HepG2 (cell line): ENCODE measurements around the gene HPCAL1. TPM values are rescaled to one million over a fixed set of nuclear protein-coding genes. Genes with fewer than 3 reads are reported as not detected.

ENCODE experiments used
- IKZF4 ChIP-seq: sonication (generic); formaldehyde crosslinking; IDR thresholded peaks from 2 replicates; pipeline ENCODE4 v1.5.1; 2020; ENCODE audit warnings: borderline replicate concordance, mild to moderate bottlenecking, low read depth, missing genetic modification reagents; ENCODE audit errors: not compliant biosample characterization
- RXRA ChIP-seq: sonication (generic); formaldehyde crosslinking; IDR thresholded peaks from 2 replicates; pipeline ENCODE4 v1.5.1; 2020; ENCODE audit warnings: missing genetic modification reagents
- SIX4 ChIP-seq: sonication (generic); formaldehyde crosslinking; IDR thresholded peaks from 2 replicates; pipeline ENCODE4 v1.4.0; 2020; ENCODE audit warnings: missing genetic modification reagents
- SPEN ChIP-seq: sonication (generic); formaldehyde crosslinking; IDR thresholded peaks from 2 replicates; pipeline ENCODE4 v1.5.1; 2020; ENCODE audit warnings: low read depth, mild to moderate bottlenecking, missing genetic modification reagents
- SRY ChIP-seq: sonication (generic); formaldehyde crosslinking; IDR thresholded peaks from 2 replicates; pipeline ENCODE4 v1.8.0; 2022; ENCODE audit warnings: mild to moderate bottlenecking, missing genetic modification reagents
- ZNF136 ChIP-seq: sonication (generic); formaldehyde crosslinking; IDR thresholded peaks from 2 replicates; pipeline ENCODE4 v1.8.1; 2022; ENCODE audit warnings: low read depth, mild to moderate bottlenecking, moderate library complexity, missing genetic modification reagents
- ZNF30 ChIP-seq: sonication (generic); formaldehyde crosslinking; IDR thresholded peaks from 2 replicates; pipeline ENCODE4 v1.5.0; 2020; ENCODE audit warnings: mild to moderate bottlenecking, missing genetic modification reagents
- ZNF674 ChIP-seq: sonication (generic); formaldehyde crosslinking; IDR thresholded peaks from 2 replicates; pipeline ENCODE4 v1.5.0; 2020; ENCODE audit warnings: low read depth, mild to moderate bottlenecking, missing genetic modification reagents
- ZNF678 ChIP-seq: sonication (generic); formaldehyde crosslinking; IDR thresholded peaks from 2 replicates; pipeline ENCODE4 v1.4.0; 2020; ENCODE audit warnings: mild to moderate bottlenecking, missing genetic modification reagents
- ZNF773 ChIP-seq: sonication (generic); formaldehyde crosslinking; IDR thresholded peaks from 2 replicates; pipeline ENCODE4 v1.4.0; 2020; ENCODE audit warnings: missing genetic modification reagents, borderline replicate concordance
- polyA plus RNA-seq, 8 experiments: library from polyadenylated mRNA; depleted of rRNA in 3 of 8; stranded (reverse) in 7 of 8; unstranded in 1 of 8; fragments of >200 nt; fragmentation: Illumina TruSeq in 4 of 8; extraction: Trizol in 4 of 8; gene quantifications; 2 replicates each; pipeline versions ENCODE4 v1.2.1 to v1.2.3, GENCODE V29; 2011 to 2016; ENCODE audit warnings: low read depth in 4 of 8, missing spikeins in 1 of 8, mixed read lengths in 1 of 8; ENCODE audit not compliant: insufficient read depth in 1 of 8
- total RNA-seq, 5 experiments: library from RNA; depleted of rRNA; stranded (reverse); fragments of >200 nt; fragmentation: Illumina TruSeq; extraction: Trizol; gene quantifications; 2 replicates each; pipeline ENCODE4 v1.2.3, GENCODE V29; 2016; ENCODE audit warnings: low read depth in 1 of 5
- TF ChIP-seq, protein P1 (sequence below): sonication (generic); formaldehyde crosslinking; IDR thresholded peaks from 2 replicates; pipeline ENCODE4 v1.5.1; 2020; ENCODE audit warnings: missing genetic modification reagents, mild to moderate bottlenecking, borderline replicate concordance
- TF ChIP-seq, protein P2 (sequence below): sonication (generic); formaldehyde crosslinking; IDR thresholded peaks from 2 replicates; pipeline ENCODE4 v1.9.0; 2021; ENCODE audit warnings: missing genetic modification reagents, borderline replicate concordance
- TF ChIP-seq, protein P3 (sequence below): IDR thresholded peaks from 2 replicates; pipeline ENCODE4 v1.6.1; 2016; ENCODE audit warnings: control low read depth
- TF ChIP-seq, protein P4 (sequence below): sonication (generic); formaldehyde crosslinking; IDR thresholded peaks from 2 replicates; pipeline ENCODE4 v1.4.0; 2020; ENCODE audit warnings: missing genetic modification reagents, borderline replicate concordance
- TF ChIP-seq, protein P5 (sequence below): sonication (generic); formaldehyde crosslinking; IDR thresholded peaks from 2 replicates; pipeline ENCODE4 v1.5.0; 2020; ENCODE audit warnings: mild to moderate bottlenecking, missing genetic modification reagents, moderate library complexity
- TF ChIP-seq, protein P6 (sequence below): sonication (generic); formaldehyde crosslinking; conservative IDR thresholded peaks from 2 replicates; pipeline ENCODE4 v1.8.0; 2022; ENCODE audit warnings: missing genetic modification reagents

The HPCAL1 gene
- total and polyA plus RNA-seq, 2 of the 13 experiments (the other 11 are each of a cell fraction or from before 2014, with no cell fraction given) = 29.5 to 29.9 TPM

DNA sequence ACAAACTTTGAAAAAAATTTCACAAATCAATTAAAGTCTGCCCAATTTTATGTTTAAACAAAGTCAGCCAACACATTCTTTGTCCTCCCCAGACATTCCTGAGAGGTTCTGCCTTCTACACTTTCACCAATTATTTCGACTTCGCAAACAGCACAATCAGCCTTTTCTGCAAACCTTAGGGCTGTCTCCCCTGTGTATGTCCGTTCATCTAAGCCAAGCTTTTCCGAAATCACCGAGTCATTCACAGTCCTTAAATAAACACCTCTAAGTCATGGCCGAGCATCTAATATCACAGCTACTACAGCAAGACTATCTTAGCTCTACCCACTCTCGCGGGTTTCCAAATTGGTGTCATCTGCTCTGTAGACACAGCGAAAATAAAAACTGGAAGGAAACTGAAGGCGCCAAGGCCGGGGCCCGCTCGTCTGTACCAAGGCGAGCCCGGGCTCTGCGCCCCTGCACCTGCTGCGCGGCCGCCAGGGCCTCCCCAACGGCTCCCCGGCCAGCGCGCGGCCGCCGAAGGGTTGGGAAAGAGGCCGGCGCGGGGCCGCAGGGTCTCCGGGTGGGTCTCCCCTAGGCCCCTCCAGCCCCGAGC lies 144.7 kb downstream of the HPCAL1 start (continued):
- TF ChIP-seq, protein P1, sequence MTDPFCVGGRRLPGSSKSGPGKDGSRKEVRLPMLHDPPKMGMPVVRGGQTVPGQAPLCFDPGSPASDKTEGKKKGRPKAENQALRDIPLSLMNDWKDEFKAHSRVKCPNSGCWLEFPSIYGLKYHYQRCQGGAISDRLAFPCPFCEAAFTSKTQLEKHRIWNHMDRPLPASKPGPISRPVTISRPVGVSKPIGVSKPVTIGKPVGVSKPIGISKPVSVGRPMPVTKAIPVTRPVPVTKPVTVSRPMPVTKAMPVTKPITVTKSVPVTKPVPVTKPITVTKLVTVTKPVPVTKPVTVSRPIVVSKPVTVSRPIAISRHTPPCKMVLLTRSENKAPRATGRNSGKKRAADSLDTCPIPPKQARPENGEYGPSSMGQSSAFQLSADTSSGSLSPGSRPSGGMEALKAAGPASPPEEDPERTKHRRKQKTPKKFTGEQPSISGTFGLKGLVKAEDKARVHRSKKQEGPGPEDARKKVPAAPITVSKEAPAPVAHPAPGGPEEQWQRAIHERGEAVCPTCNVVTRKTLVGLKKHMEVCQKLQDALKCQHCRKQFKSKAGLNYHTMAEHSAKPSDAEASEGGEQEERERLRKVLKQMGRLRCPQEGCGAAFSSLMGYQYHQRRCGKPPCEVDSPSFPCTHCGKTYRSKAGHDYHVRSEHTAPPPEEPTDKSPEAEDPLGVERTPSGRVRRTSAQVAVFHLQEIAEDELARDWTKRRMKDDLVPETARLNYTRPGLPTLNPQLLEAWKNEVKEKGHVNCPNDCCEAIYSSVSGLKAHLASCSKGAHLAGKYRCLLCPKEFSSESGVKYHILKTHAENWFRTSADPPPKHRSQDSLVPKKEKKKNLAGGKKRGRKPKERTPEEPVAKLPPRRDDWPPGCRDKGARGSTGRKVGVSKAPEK (CRISPR knock-in tag) = no peak
- TF ChIP-seq ZNF136 = peak; percentile 33; the same call in 1 of the 2 replicates
- TF ChIP-seq, protein P2, sequence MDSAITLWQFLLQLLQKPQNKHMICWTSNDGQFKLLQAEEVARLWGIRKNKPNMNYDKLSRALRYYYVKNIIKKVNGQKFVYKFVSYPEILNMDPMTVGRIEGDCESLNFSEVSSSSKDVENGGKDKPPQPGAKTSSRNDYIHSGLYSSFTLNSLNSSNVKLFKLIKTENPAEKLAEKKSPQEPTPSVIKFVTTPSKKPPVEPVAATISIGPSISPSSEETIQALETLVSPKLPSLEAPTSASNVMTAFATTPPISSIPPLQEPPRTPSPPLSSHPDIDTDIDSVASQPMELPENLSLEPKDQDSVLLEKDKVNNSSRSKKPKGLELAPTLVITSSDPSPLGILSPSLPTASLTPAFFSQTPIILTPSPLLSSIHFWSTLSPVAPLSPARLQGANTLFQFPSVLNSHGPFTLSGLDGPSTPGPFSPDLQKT (CRISPR knock-in tag) = no peak
- no peak for TF ChIP-seq ZNF678 (CRISPR knock-in tag)
- no peak for TF ChIP-seq ZNF674 (CRISPR knock-in tag)
- TF ChIP-seq, protein P3, sequence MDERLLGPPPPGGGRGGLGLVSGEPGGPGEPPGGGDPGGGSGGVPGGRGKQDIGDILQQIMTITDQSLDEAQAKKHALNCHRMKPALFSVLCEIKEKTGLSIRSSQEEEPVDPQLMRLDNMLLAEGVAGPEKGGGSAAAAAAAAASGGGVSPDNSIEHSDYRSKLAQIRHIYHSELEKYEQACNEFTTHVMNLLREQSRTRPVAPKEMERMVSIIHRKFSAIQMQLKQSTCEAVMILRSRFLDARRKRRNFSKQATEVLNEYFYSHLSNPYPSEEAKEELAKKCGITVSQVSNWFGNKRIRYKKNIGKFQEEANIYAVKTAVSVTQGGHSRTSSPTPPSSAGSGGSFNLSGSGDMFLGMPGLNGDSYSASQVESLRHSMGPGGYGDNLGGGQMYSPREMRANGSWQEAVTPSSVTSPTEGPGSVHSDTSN (CRISPR knock-in tag) = no peak
- TF ChIP-seq, protein P4, sequence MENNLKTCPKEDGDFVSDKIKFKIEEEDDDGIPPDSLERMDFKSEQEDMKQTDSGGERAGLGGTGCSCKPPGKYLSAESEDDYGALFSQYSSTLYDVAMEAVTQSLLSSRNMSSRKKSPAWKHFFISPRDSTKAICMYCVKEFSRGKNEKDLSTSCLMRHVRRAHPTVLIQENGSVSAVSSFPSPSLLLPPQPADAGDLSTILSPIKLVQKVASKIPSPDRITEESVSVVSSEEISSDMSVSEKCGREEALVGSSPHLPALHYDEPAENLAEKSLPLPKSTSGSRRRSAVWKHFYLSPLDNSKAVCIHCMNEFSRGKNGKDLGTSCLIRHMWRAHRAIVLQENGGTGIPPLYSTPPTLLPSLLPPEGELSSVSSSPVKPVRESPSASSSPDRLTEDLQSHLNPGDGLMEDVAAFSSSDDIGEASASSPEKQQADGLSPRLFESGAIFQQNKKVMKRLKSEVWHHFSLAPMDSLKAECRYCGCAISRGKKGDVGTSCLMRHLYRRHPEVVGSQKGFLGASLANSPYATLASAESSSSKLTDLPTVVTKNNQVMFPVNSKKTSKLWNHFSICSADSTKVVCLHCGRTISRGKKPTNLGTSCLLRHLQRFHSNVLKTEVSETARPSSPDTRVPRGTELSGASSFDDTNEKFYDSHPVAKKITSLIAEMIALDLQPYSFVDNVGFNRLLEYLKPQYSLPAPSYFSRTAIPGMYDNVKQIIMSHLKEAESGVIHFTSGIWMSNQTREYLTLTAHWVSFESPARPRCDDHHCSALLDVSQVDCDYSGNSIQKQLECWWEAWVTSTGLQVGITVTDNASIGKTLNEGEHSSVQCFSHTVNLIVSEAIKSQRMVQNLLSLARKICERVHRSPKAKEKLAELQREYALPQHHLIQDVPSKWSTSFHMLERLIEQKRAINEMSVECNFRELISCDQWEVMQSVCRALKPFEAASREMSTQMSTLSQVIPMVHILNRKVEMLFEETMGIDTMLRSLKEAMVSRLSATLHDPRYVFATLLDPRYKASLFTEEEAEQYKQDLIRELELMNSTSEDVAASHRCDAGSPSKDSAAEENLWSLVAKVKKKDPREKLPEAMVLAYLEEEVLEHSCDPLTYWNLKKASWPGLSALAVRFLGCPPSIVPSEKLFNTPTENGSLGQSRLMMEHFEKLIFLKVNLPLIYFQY (CRISPR knock-in tag) = no peak
- TF ChIP-seq, protein P5, sequence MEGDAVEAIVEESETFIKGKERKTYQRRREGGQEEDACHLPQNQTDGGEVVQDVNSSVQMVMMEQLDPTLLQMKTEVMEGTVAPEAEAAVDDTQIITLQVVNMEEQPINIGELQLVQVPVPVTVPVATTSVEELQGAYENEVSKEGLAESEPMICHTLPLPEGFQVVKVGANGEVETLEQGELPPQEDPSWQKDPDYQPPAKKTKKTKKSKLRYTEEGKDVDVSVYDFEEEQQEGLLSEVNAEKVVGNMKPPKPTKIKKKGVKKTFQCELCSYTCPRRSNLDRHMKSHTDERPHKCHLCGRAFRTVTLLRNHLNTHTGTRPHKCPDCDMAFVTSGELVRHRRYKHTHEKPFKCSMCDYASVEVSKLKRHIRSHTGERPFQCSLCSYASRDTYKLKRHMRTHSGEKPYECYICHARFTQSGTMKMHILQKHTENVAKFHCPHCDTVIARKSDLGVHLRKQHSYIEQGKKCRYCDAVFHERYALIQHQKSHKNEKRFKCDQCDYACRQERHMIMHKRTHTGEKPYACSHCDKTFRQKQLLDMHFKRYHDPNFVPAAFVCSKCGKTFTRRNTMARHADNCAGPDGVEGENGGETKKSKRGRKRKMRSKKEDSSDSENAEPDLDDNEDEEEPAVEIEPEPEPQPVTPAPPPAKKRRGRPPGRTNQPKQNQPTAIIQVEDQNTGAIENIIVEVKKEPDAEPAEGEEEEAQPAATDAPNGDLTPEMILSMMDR (CRISPR knock-in tag) = peak; percentile 13; the same call in 1 of the 2 replicates
- no peak for TF ChIP-seq SRY (CRISPR knock-in tag)
- peak; percentile 19; the same call in 1 of the 2 replicates for TF ChIP-seq RXRA
- TF ChIP-seq SIX4 (CRISPR knock-in tag) = no peak
- no peak for TF ChIP-seq SPEN (CRISPR knock-in tag)
- TF ChIP-seq ZNF30 = no peak
- no peak for TF ChIP-seq IKZF4 (CRISPR knock-in tag)
- TF ChIP-seq ZNF773 (CRISPR knock-in tag) = no peak
- TF ChIP-seq, protein P6, sequence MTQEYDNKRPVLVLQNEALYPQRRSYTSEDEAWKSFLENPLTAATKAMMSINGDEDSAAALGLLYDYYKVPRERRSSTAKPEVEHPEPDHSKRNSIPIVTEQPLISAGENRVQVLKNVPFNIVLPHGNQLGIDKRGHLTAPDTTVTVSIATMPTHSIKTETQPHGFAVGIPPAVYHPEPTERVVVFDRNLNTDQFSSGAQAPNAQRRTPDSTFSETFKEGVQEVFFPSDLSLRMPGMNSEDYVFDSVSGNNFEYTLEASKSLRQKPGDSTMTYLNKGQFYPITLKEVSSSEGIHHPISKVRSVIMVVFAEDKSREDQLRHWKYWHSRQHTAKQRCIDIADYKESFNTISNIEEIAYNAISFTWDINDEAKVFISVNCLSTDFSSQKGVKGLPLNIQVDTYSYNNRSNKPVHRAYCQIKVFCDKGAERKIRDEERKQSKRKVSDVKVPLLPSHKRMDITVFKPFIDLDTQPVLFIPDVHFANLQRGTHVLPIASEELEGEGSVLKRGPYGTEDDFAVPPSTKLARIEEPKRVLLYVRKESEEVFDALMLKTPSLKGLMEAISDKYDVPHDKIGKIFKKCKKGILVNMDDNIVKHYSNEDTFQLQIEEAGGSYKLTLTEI (CRISPR knock-in tag) = no peak
